H7 (cell line): ENCODE data around the gene FBLN2. TPM values are rescaled to one million over a fixed set of nuclear protein-coding genes. Genes with fewer than 3 reads are reported as not detected.

Experiments used
- DNase-seq: peaks from one replicate; pipeline ENCODE4 v3.0.0; 2012
- H3K27me3 ChIP-seq: 2 replicates; pipeline ENCODE4 v1.6.0; 2011; ENCODE audit warnings: mild to moderate bottlenecking, low read length; ENCODE audit not compliant: control insufficient read depth, insufficient read depth
- H3K36me3 ChIP-seq: replicated peaks from 2 replicates; pipeline ENCODE4 v1.5.1; 2011; ENCODE audit warnings: low read length; ENCODE audit not compliant: control insufficient read depth, insufficient read depth
- H3K4me3 ChIP-seq: 2 replicates; pipeline ENCODE4 v1.5.1; 2011; ENCODE audit warnings: low read depth, mild to moderate bottlenecking, control low read depth, low read length, moderate library complexity; ENCODE audit not compliant: insufficient read depth
- total RNA-seq: library from RNA; depleted of rRNA; stranded (reverse); fragments of >200 nt; shearing (Covaris generic); gene quantifications from 2 replicates; pipeline ENCODE4 v1.2.3, GENCODE V29; 2014

The FBLN2 gene
- total RNA-seq, 1 experiment from 2014 or later, result 27.4 TPM

DNA sequence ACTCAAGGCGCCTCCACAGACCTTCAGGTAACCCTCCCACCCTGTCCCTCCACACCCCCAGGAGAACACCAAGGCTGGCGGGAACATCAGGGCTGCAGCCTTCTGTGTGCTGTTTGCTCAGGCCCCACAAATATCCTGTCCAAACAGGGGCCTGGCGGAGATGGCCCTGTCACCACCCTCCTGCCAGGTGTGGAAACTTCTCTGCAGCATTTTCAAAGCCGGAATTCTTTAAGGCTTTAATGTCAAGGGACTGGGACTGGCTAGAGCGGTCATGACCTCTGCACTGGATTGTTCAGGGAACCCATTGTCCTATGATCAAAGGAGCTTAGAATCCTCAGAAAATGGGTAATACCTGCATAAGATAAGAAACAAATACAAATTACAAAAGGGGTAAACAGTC is 46.6 kb downstream of the FBLN2 start:
- Histone ChIP-seq H3K4me3 (no peak overlapping the region), H3K27me3 (no peaks in the 10 kb centered on the region), H3K36me3 (no peaks in the 10 kb centered on the region)
- peak; percentile 35 for DNase-seq

DNA sequence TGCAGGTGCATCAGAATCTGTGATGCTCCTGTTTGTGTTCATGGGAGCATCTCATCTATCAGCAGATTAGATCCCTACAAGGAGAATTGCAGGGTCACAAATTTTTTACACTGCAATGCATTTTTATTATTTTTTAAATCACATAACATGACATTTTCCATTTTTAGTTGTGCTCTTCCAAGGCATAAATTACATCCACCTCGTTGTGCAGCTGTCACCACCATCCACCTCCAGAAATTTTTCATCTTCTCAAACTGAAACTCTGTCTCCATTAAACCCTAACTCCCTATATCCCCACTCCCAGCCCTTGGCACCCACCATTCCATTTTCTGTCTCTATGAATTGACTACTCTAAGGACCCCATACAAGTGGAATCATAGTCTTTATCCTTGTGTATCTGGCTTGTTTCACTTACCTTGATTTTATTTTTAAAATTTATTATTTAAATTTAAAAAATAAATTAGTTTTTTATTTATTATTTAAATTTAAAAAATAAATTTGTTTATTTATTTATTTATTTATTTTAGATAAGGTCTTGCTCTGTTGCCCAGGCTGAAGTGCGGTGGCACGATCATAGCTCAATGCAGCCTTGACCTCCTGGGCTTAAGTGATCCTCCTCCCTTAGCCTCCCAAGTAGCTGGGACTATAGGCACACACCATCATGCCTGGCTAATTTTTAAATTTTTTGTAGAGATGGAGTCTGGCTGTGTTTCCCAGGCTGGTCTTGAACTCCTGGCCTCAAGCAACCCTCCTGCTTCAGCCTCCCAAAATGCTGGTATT is 47.7 kb downstream of the FBLN2 start:
- Histone ChIP-seq H3K27me3 (no peaks in the 10 kb centered on the region), H3K36me3 (no peaks in the 10 kb centered on the region), H3K4me3 (no peak overlapping the region)
- no peak for DNase-seq

DNA sequence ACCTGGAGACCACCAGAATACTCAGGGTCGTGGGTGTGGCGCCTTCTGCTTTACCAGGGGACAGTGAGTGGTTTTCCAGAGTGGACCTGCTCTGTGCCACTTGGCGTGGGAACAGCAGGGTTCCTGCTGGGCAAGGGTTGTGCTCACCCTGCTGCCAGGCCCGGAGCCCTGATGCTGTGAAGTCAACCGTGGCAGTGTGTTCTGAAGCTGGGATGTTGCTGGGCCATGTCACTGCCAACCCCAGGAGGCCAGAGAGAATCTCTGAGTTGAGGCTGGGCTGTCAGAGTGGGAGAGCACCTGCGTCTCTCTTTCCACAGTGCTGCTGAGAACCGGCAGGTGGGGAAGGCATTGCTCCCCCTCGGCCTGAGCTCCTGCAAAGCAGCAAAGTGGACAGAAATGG is 48.7 kb downstream of the FBLN2 start:
- no peak overlapping the region for H3K4me3 ChIP-seq
- H3K36me3 ChIP-seq, result no peaks in the 10 kb centered on the region
- DNase-seq, result no peak
- H3K27me3 ChIP-seq, result no peaks in the 10 kb centered on the region

DNA sequence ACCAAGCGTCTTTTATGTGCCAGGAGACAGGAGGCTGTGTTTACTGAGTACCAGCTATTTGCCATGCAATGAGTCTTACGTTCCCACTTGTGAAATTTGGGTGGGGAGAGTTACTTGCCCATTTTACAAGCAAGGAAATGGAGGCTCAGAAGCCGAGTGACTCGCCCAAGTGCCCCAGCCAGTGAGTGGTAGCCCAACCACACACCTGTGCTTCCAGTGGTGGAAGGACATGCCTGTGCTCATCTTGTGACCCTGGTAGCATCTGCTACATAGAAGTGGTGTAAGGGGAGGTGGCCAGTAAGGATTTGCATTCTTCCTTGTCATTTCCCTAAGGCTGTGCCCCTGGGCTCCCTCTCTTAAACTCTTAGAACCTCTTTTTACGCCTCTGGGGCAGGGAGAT is 49.3 kb downstream of the FBLN2 start:
- no peak for DNase-seq
- Histone ChIP-seq H3K4me3 (no peak overlapping the region), H3K27me3 (no peaks in the 10 kb centered on the region), H3K36me3 (no peaks in the 10 kb centered on the region)

DNA sequence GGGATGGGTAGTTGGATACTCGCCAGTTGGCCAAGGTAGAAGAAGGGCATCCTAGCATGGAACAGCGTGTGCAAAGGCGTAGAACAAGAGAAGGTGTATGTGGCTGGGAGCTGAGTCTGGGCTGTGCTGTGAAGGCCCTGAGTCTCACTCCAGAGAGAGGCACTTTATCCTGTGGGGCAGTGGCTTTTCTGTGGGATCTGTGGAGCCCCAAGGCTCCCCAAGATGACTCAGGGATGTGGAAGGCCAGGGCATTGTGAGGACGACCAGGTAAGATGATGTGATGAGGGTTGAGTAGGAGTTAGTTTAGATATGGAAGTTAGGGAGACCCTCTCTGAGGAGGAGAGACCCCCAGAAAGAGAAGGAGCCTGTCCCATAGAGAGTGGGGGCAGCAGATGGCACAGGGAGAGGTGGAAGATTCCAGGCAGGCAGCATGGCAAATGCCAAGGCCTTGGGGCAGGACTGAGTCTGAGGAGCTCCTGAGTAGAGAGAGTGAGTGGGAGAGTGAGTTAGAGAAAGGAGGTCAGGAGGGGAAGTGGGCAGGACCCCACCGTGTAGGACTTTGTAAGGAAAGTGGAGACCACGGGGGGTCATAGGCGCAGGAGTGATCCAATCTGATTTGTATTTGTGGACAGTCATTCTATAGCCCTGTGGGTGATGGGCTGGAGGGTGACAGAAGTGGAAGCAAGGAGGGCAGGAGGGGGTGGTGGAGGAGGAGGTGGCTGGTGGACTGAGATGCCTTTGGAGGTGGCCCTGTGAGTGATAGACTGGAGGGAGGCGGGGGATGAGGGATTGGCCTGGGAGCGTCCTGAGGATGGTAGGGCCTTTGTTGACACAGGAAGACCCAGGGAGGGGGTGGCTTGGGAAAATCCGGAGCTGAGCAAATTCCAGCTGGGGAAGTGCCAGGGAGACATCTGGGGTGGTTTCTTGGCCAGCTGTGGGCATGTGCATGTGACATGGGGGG is 50.3 kb downstream of the FBLN2 start:
- Histone ChIP-seq H3K27me3 (no peaks in the 10 kb centered on the region), H3K36me3 (no peaks in the 10 kb centered on the region), H3K4me3 (no peak overlapping the region)
- peak; percentile 70 for DNase-seq

DNA sequence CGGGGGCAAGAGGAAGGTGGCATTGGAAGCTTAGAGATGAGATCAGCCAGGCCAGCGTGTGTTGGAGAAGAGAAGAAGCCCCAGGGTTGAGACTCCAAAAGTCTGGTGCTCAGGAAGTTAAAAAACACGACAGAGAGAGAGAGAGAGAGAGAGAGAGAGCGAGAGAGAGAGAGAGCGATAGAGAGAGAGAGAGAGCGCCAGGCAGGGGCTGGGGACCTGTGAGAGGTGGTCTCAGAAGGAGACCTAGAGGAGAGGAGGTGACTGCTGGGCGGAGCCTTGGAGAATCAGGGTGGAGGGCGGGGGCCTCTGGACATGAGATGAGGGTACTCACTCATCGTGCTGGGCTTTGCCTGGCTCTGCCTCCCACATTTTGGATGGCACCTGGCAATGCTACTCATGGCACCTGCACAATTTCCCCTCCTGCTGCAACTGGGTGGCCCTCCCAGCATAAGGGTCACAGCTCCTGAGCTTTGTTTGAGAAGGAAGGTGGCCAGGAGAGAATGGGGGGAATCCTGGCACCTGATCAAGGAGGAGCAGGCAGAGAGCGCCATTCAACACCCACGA is 51.0 kb downstream of the FBLN2 start:
- Histone ChIP-seq H3K4me3 (no peak overlapping the region), H3K27me3 (no peaks in the 10 kb centered on the region), H3K36me3 (no peaks in the 10 kb centered on the region)
- no peak for DNase-seq

DNA sequence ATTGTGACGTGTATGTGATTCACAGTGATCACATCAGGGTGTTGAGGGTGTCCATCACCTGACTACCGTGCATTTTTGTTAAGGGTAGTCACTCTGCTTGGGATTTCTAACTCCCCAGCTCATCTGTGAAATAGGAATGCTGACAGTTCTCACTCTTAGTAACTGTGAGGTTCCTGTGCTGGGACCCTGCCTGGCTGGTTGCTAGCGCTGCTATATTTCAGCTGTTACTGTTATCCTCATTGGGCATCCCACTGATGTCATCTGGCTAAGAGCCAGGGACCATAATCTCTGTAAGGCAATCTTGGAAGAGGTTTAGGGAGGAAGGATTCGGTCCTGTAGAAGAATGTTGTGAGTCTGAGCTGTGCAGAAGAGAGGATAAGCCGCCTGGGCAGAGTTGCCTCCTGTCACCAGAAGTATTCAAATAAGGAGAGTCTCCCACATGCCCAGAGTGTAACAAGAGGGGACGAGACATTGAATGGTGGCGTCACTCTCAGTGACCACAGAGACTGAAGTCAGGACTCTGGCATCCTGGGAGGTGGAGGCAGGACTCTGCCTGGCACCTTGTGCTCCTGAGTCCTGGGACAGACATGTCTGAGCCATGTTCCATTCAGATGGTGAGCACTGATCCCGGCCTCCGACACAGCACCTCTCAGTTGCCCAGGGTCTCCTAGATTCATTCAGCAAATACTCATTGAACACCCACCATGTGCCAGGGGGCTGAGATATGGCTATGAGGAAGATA is 52.2 kb downstream of the FBLN2 start:
- no peak for DNase-seq
- Histone ChIP-seq H3K27me3 (no peaks in the 10 kb centered on the region), H3K36me3 (no peaks in the 10 kb centered on the region), H3K4me3 (no peak overlapping the region)

DNA sequence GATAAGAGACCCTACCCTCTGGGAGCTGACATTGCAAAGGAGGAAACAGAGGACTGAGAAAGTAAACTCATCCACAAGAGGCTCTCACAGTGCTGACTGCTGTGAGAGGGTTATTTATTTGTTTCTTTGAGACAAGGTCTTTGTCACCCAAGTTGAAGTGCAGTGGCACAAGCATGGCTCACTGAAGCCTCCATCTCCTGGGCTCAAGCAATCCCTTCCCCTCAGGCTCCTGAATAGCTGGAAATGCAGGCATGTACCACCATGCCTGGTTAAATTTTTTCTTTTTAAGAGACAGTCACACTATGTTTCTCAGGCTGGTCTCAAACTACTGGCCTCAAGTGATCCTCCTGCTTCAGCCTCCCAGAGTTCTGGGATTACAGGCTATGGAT is 52.8 kb downstream of the FBLN2 start:
- Histone ChIP-seq H3K36me3 (no peaks in the 10 kb centered on the region), H3K27me3 (no peaks in the 10 kb centered on the region), H3K4me3 (no peak overlapping the region)
- no peak for DNase-seq

DNA sequence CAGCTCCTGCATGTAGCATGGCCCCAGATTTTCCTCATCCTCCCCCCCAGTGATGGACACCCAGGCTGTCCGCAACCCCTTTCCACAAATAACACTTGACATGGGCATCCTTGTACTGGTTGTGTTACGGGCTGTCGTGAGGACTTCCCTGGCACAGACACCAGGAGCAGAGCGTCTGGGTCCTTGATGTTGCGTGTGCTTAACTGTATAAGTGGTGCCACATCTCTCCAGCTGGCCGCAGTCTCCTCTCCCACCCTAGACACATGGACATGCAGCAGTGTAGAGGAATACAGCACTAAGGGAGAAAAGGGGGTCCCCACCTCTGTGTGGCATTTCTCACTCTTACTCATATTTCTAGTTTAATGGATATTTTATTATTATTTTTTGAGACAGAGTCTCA is 56.6 kb downstream of the FBLN2 start:
- DNase-seq, result no peak
- Histone ChIP-seq H3K4me3 (no peak overlapping the region), H3K36me3 (no peaks in the 10 kb centered on the region), H3K27me3 (no peaks in the 10 kb centered on the region)

DNA sequence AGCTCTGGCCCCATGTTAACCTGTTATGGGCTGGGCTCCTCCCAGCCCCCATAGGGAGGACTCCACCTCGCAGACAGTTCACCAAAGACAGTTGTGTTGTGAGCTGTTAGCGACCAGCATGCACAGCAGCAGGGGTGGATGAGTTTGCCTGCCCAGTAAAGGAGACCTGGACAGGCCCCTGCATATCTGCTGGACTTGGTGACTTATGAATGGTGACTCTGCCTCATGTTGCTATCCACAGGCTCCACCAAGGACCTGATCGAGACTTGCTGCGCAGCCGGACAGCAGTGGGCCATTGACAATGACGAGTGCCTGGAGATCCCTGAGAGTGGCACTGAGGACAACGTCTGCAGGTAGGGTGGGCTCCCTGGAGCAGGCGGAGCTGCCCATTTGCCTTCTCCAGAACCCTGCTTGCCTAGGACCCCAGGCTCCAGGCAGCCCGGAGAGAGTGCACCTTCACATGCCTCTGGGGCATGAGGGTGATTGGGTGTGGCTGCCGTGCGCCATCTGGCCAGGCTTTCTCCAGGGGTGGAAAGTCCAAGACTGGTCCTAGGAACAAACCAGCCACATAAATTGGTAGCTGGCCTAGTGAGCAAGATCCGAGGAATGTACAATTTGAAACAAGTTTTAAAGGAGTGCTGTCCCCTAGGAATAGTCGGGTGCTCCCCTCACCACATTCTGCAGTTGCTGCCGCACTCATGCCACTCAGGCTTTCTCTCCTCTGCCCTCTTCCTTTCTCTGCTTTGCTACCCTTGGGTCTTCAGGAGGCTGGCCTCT is 59.1 kb downstream of the FBLN2 start:
- DNase-seq, result no peak

DNA sequence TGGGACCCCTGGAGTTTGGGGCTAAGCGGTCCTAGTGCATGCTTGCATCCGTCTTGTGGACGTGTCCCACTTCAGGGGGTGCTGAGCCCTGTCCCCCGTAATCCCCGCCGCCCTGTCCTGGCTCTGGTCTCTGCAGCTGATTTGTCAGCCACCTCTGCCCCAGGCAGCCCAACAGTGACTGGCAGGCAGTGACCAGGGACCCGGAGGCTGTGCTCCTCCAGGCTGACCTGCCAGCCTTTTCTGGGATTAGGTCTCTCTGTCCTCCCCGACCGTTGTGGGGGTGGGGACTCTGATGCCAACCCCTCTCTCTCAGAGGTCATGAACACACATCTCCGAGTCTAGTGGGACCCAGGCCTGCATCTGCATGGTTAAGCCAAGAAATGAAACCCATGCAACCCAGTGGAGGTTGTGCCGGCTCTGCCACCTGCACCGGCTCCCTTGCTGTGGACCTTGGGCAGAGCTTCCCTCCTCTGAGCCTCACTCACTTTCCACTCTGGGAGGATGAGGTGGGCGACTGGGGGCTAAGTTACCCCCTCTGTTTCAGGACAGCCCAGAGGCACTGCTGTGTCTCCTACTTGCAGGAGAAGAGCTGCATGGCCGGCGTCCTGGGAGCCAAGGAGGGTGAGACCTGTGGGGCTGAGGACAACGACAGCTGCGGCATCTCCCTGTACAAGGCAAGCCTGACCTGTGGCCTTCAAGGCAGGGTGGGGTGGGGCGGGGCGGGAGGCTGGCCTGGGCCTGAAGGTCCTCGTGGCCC is 60.2 kb downstream of the FBLN2 start:
- DNase-seq, result peak; percentile 31
- Histone ChIP-seq H3K27me3 (no peaks in the 10 kb centered on the region), H3K4me3 (no peak overlapping the region), H3K36me3 (no peaks in the 10 kb centered on the region)

More for the DNA sequence above, 59.1 kb downstream of the FBLN2 start:
- H3K27me3 ChIP-seq, result no peaks in the 10 kb centered on the region
- no peaks in the 10 kb centered on the region for H3K36me3 ChIP-seq
- no peak overlapping the region for H3K4me3 ChIP-seq

DNA sequence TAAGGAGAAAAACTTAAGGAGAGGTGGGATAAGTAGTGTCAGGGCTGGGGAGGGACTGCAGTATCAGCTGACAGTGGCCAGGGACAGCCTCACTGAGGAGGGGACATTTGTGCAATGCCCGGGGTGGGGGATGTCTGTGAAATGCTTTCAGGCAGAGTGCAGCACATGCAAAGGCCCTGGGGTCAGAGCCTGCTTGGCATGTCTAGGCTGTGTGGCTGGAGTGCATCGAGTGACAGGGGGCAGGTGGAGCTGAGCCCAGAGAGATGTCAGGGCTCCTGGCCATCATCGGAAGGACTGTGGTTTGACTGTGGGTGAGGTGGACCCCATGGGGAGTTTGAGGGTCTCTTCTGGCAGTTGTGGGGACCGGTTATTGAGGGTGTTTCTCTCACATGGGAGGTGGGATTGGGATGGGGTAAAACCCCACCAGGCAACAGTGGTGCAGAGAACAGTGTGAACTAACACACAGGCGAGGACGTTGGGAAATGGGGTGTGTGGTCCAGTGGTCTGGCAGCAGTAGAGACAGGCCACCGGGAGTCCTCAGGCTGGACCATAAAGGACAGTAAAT is 61.2 kb downstream of the FBLN2 start:
- no peaks in the 10 kb centered on the region for H3K36me3 ChIP-seq
- no peak for DNase-seq
- no peak overlapping the region for H3K4me3 ChIP-seq
- no peaks in the 10 kb centered on the region for H3K27me3 ChIP-seq

DNA sequence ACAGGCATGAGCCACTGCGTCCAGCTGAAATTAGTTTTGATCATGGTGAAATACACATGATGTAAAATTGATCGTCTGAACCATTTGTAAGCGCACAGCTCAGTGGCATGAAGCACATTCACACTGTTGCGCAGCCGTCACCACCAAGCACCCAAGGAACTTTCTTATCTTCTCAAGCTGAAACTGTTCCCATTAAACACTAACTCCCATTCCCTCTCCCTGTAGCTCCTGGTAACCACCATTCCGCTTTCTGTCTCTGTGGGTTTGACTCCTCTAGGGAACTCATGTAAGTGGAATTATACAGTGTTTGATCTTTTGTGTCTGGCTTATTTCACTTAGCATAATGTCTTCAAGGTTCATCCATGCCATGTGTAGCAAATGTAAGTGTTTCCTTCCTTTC is 62.3 kb downstream of the FBLN2 start:
- H3K4me3 ChIP-seq, result no peak overlapping the region

More for the DNA sequence above, 62.3 kb downstream of the FBLN2 start:
- Histone ChIP-seq H3K36me3 (no peaks in the 10 kb centered on the region), H3K27me3 (no peaks in the 10 kb centered on the region)
- DNase-seq, result no peak
